ENCODE measurements around the gene TLN1.

The TLN1 gene

DNA sequence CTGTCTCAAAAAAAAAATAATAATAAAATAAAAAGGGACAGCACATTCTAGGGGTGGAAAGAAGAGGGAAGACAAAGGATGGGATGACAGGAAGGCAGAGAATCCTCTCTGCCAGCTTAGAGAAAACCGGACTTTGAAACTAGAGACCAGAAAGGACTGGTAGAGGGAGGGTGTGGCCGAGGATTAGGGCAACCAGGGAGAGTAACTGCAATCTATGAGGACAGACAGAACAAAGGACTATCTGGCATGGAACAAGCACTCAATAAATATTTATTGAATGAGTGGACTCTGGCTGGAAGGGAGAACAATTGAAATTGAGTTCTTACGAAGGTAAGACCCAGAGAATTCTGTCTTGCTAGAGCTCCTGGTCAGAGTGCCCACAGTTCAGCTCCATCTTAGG is 14.6 kb upstream of the TLN1 start:
- H3K27me3 Mint-ChIP-seq (ENCODE audit: low read depth) = no peaks in the 10 kb centered on the region
- no peak overlapping the region for H3K4me3 Mint-ChIP-seq
- H3K9me3 Mint-ChIP-seq = no peaks in the 10 kb centered on the region
- H3K27ac Mint-ChIP-seq = no peak overlapping the region
- peaks cover 53% of the 10 kb centered on the region for H3K4me1 Mint-ChIP-seq (ENCODE audit: low read depth)
- peaks cover 39% of the 10 kb centered on the region for H3K36me3 Mint-ChIP-seq (ENCODE audit: low read depth)

DNA sequence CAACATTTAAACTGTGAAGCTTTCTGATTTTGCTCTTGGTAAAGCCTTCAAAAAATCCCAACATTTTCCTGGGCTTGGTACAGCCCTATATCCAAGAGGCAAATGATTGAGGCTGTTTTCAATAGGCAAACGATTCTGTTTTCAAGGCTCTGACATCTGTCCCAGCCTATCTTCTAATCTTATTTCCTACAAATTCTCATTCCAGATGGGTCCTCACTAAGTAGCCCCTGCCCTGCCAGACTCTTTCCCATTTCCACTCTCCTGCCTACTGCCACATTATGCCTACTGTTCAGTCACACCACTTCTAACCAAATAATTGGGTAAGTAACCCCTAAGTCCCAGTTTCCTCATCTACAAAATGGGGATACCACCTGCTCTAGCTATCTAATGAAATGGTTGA is 13.6 kb upstream of the TLN1 start:
- Mint-ChIP-seq H3K4me1 (ENCODE audit: low read depth) (peaks cover 53% of the 10 kb centered on the region), H3K27me3 (ENCODE audit: low read depth) (no peaks in the 10 kb centered on the region), H3K9me3 (no peaks in the 10 kb centered on the region), H3K4me3 (peak overlapping the region; percentile 71), H3K36me3 (ENCODE audit: low read depth) (peaks cover 35% of the 10 kb centered on the region), H3K27ac (no peak overlapping the region)

DNA sequence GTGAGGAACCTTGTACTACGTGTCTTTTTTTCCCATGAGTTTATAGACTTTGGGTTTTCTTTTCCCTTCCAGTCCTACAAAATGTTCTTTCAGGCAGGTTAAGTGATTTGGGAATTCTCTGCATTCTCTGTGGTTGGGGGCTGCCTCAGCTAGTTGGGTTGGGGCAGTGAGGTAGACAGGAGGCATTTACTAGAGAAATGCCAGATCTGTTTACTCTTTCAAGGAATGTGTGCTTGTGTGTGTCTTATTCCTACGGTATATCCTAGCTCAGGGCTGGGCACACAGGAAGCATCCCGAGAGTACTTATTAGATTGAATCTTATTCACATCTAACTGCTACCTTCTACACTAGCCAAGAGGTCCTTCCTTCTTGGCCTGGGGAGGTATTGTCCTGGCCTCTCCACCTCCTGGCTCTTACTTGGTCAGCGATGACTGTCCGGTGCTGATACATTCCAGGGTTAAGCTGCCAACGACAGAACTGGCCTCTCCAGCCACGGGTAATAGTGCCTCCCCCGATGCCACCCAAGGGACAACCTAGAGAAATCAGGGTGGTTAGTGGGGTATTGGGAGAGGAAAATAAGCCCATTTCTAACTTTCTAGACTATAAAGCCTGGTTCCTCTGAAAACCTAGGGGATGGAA is 12.0 kb upstream of the TLN1 start:
- H3K27ac Mint-ChIP-seq = no peak overlapping the region
- H3K36me3 Mint-ChIP-seq (ENCODE audit: low read depth) = peaks cover 36% of the 10 kb centered on the region
- H3K4me1 Mint-ChIP-seq (ENCODE audit: low read depth) = peaks cover 44% of the 10 kb centered on the region
- no peak overlapping the region for H3K4me3 Mint-ChIP-seq
- no peaks in the 10 kb centered on the region for H3K27me3 Mint-ChIP-seq (ENCODE audit: low read depth)
- no peaks in the 10 kb centered on the region for H3K9me3 Mint-ChIP-seq

DNA sequence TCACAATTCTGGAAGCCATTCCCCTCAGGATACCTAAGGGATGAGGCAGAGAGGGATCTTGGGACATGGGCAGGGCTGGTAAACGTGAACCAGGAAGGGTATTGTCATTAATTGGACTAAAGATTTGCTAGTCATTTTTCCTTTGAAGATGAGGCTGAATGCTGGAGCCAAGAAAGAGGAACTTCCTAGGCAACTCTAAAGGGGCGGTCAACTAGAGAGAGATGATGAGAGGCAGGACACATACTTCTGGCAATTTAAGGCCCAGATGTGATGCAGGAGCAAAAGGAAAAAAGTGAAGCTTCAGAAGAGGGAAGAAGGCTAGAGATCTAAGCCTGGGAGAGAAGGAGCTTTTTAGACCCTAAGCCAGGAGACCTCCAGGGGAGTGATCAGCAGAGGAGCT is 11.5 kb upstream of the TLN1 start:
- peaks cover 41% of the 10 kb centered on the region for H3K36me3 Mint-ChIP-seq (ENCODE audit: low read depth)
- no peak overlapping the region for H3K27ac Mint-ChIP-seq
- H3K4me3 Mint-ChIP-seq = no peak overlapping the region
- H3K27me3 Mint-ChIP-seq (ENCODE audit: low read depth) = no peaks in the 10 kb centered on the region
- H3K4me1 Mint-ChIP-seq (ENCODE audit: low read depth) = peaks cover 44% of the 10 kb centered on the region
- no peaks in the 10 kb centered on the region for H3K9me3 Mint-ChIP-seq

DNA sequence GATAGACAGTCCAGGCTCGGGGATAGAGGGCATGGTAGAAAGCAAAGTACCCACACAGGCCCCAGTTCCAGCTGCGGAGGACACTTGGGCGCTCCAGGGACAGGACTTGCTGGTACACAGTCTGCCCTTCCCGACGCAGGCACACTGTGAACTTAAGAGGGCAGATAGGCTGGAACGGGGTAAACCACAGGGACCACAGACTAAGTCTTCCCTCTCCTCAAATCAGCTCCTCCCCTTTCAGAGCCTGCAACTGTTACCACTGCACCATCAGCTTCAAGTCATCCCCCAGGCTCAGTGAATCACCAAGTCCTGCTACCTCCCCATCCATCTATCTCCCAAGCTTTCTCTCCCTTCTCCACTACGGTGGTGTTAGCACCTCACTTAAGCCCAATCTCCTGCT is 9.7 kb upstream of the TLN1 start:
- no peak overlapping the region for H3K4me3 Mint-ChIP-seq
- no peak overlapping the region for H3K27ac Mint-ChIP-seq
- H3K4me1 Mint-ChIP-seq (ENCODE audit: low read depth) = peaks cover 29% of the 10 kb centered on the region
- no peaks in the 10 kb centered on the region for H3K27me3 Mint-ChIP-seq (ENCODE audit: low read depth)
- H3K36me3 Mint-ChIP-seq (ENCODE audit: low read depth) = peaks cover 53% of the 10 kb centered on the region
- no peaks in the 10 kb centered on the region for H3K9me3 Mint-ChIP-seq

DNA sequence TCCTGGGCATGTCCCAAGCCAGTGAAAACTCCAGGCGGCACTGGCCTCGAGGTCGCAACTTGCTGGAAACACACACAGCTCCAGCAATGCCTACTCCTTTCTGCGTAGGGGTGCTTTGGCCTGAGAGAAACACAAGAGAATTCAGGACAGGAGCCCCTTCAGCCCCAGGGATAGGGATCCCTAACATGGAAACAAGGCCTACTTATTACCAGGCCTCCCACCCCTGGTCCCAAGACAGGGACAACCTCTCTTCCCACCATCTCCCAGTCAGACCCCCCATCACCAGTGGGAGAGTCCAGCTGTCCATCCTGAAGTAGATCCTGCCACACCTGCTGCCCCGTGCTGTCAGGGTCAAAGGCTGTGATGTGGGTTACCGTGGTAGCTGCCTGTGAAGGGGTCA is 8.2 kb upstream of the TLN1 start:
- H3K27me3 Mint-ChIP-seq (ENCODE audit: low read depth) = no peaks in the 10 kb centered on the region
- peaks cover 25% of the 10 kb centered on the region for H3K4me1 Mint-ChIP-seq (ENCODE audit: low read depth)
- H3K4me3 Mint-ChIP-seq = no peak overlapping the region
- H3K36me3 Mint-ChIP-seq (ENCODE audit: low read depth) = peaks cover 55% of the 10 kb centered on the region
- H3K9me3 Mint-ChIP-seq = no peaks in the 10 kb centered on the region
- H3K27ac Mint-ChIP-seq = no peak overlapping the region

DNA sequence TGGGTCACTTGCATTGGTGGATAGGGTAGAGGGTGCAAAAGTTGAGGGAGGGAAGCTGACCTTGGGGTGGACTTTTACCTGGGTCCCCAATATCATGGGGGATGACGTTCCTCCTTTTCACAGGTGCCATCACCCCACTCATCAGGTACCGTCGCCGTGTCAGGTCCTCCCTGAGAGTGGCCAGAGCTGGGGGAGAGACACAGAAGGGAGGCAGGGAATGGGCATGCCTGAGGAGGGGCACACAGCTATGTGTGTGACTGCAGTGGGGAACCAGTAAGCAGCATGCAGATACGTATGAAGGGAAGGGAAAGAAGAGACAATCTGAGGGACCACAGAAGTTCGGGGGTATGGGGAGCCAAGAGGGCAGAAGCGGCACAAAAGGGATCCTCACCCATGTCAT is 6.9 kb upstream of the TLN1 start:
- peaks cover 23% of the 10 kb centered on the region for H3K4me1 Mint-ChIP-seq (ENCODE audit: low read depth)
- H3K4me3 Mint-ChIP-seq = no peak overlapping the region
- no peaks in the 10 kb centered on the region for H3K9me3 Mint-ChIP-seq
- no peak overlapping the region for H3K27ac Mint-ChIP-seq
- H3K27me3 Mint-ChIP-seq (ENCODE audit: low read depth) = no peaks in the 10 kb centered on the region
- peaks cover 55% of the 10 kb centered on the region for H3K36me3 Mint-ChIP-seq (ENCODE audit: low read depth)

DNA sequence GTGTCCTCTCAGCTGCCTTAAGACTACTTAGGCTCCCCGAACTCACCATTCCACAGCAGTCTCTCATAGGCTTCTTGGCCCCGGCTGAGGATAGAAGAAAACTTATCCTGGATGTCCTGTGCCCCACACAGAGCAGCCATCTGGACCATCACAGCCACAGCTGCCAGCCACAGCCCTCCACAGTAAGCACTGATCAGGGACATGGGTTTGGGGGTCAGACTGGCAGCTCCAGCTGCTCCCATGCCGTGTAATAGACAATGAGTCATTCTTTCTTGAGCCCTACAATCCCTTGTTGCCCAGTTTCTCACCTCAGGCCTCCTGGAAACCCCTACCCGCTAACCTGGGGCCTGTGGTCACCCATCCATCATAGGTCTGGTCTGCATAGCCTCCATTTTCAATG is 6.2 kb upstream of the TLN1 start:
- no peak overlapping the region for H3K27ac Mint-ChIP-seq
- H3K27me3 Mint-ChIP-seq (ENCODE audit: low read depth) = no peaks in the 10 kb centered on the region
- H3K4me1 Mint-ChIP-seq (ENCODE audit: low read depth) = peaks cover 21% of the 10 kb centered on the region
- no peak overlapping the region for H3K4me3 Mint-ChIP-seq
- no peaks in the 10 kb centered on the region for H3K9me3 Mint-ChIP-seq
- H3K36me3 Mint-ChIP-seq (ENCODE audit: low read depth) = peaks cover 50% of the 10 kb centered on the region

DNA sequence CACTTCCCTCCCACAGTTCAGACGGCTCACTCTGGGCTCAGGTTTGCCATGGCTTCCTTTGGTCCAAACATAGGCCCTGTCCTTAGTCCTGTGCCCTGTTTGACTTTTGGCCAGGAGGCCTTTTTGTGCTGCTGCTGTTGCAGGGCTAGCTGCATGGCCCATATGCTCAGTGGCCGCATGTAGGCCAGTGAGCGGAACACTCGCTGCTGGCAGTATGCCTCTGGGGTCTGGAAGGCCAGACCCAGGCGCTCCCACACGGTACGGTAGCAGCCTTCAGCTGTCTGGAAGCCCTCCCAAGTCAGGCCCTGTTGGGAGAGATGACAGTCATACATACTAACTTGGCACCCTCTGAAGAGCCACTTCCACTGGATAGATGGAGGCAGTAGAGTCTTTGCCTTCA is 5.1 kb upstream of the TLN1 start:
- Mint-ChIP-seq H3K36me3 (ENCODE audit: low read depth) (peaks cover 43% of the 10 kb centered on the region), H3K4me1 (ENCODE audit: low read depth) (peaks cover 21% of the 10 kb centered on the region), H3K27me3 (ENCODE audit: low read depth) (no peaks in the 10 kb centered on the region), H3K4me3 (no peak overlapping the region), H3K9me3 (no peaks in the 10 kb centered on the region), H3K27ac (no peak overlapping the region)

DNA sequence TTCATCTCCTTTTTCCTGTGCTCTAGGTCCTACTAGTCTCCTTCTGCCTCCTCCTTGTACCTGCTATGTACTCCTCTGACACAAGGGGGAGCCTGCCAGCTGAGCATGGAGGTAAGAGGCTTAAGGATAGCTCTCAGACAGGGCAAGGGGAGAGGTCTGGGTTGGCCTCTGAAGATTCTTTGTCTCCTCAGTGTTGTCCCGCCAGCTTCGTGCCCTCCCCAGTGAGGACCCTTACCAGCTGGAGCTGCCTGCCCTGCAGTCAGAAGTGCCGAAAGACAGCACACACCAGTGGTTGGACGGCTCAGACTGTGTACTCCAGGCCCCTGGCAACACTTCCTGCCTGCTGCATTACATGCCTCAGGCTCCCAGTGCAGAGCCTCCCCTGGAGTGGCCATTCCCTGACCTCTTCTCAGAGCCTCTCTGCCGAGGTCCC is 4.2 kb upstream of the TLN1 start:
- Mint-ChIP-seq H3K36me3 (ENCODE audit: low read depth) (peaks cover 37% of the 10 kb centered on the region), H3K9me3 (no peaks in the 10 kb centered on the region), H3K27ac (no peak overlapping the region), H3K4me3 (no peak overlapping the region), H3K4me1 (ENCODE audit: low read depth) (peaks cover 16% of the 10 kb centered on the region), H3K27me3 (ENCODE audit: low read depth) (no peaks in the 10 kb centered on the region)

DNA sequence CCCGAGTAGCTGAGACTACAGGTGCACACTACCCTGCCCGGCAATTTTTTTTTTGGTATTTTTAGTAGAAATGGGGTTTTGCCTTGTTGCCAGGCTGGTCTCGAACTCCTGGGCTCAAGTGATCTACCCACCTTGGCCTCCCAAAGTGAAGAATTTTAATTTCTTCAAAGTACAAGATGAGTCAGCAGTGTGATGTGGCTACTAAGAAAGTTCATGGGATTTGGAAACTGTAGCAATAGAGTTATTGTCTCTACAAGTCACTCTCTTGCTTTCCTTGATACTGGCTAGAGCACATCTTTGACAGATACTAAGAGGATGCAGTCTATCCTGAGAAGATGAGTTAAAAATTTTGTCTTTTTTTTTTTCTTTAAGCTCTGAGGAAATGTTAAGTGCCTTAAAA is 2.1 kb upstream of the TLN1 start:
- Mint-ChIP-seq H3K4me3 (no peak overlapping the region), H3K4me1 (ENCODE audit: low read depth) (peaks cover 18% of the 10 kb centered on the region), H3K27ac (no peak overlapping the region), H3K27me3 (ENCODE audit: low read depth) (no peaks in the 10 kb centered on the region), H3K36me3 (ENCODE audit: low read depth) (peaks cover 35% of the 10 kb centered on the region), H3K9me3 (no peaks in the 10 kb centered on the region)

DNA sequence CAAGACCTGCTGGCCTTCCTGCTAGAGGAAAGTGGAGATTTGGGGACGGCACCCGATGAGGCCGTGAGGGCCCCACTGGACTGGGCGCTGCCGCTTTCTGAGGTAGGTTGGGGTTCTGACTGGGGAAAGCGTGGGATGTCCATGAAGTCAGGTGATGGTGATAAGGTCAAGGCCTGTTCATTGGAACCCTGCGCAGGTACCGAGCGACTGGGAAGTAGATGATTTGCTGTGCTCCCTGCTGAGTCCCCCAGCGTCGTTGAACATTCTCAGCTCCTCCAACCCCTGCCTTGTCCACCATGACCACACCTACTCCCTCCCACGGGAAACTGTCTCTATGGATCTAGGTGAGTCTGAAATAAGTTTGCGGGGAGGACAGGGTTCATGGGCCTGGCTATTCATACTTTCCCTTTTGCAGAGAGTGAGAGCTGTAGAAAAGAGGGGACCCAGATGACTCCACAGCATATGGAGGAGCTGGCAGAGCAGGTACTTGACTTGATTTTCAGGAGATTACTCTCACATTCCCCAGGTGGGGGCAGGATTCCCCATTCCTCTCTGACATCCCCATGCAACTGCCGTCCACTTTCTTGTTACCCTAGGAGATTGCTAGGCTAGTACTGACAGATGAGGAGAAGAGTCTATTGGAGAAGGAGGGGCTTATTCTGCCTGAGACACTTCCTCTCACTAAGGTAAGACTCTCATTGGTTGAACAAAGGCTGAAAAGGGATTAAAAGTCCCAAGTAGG is 976 bp upstream of the TLN1 start:
- H3K9me3 Mint-ChIP-seq = no peaks in the 10 kb centered on the region
- peaks cover 24% of the 10 kb centered on the region for H3K36me3 Mint-ChIP-seq (ENCODE audit: low read depth)
- H3K4me3 Mint-ChIP-seq = peak overlapping the region; percentile 93
- peaks cover 18% of the 10 kb centered on the region for H3K4me1 Mint-ChIP-seq (ENCODE audit: low read depth)
- H3K27ac Mint-ChIP-seq = peak overlapping the region; percentile 92
- H3K27me3 Mint-ChIP-seq (ENCODE audit: low read depth) = no peaks in the 10 kb centered on the region

DNA sequence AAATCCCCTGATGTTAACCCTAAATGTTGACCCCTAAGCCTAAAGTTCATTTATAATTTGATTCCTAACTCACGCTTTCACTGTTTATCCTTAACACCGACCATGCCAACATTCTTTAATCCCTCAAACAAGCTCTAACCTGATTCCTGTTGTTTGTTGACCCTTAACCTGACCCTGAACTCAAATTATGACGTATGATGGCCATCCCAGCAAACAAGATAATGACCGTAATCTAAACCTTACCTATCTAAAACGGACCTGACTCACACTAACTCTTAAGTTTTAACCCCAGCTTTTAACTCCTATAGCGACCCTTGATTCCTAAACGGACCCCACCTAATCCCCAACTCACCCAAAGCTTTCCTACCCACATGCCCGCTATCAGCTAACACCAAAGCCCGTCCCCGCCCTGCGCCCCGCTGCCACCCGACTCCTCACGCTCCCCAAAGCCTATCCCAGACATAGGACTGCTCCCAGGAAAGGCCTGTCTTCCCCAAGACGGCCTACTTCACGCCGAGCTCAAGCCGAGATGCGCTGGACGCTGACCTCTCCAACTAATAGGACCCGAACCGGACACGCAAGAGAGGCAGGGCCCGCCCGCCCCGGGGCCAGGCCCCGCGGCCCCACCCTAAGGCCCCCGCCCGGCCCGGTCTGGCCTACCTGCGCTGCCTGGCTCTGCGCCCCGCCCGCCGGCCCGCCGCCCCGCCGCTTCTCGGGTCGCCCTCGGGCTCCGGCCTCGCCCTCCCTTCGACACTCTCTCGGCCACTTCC is 395 bp downstream of the TLN1 start:
- Mint-ChIP-seq H3K27me3 (ENCODE audit: low read depth) (no peaks in the 10 kb centered on the region), H3K27ac (peak overlapping the region; percentile 92), H3K4me3 (peak overlapping the region; percentile 93), H3K4me1 (ENCODE audit: low read depth) (peaks cover 18% of the 10 kb centered on the region), H3K36me3 (ENCODE audit: low read depth) (peaks cover 22% of the 10 kb centered on the region), H3K9me3 (no peaks in the 10 kb centered on the region)

DNA sequence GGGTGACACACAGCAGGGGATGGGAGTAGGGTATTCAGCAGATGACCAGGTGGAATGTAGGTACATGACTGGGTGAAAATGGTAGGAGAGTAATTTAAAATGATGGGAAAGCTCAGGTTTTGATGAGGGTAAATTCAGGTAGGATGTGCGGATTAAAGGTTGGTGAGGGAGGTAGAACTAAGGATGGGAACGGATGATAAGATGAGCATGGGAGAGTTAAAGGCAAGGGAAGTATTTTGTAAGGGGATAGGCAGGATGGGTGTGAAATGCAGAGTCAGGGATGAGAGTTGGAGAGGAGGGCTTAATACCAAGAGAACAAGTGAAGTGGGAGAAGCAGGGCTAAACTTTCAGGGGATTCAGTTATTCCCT is 1.5 kb downstream of the TLN1 start:
- Mint-ChIP-seq H3K27ac (peak overlapping the region; percentile 50), H3K36me3 (ENCODE audit: low read depth) (peaks cover 21% of the 10 kb centered on the region), H3K9me3 (no peaks in the 10 kb centered on the region), H3K27me3 (ENCODE audit: low read depth) (no peaks in the 10 kb centered on the region), H3K4me3 (no peak overlapping the region), H3K4me1 (ENCODE audit: low read depth) (peaks cover 15% of the 10 kb centered on the region)

Measured in T-helper 1 cell treated with Interleukin-12 subunit alpha and Interleukin-12 subunit beta and Interleukin-4 antibody, amounts not matched to agents 30 μg/mL and 1 μg/mL, for 36 hours (primary cell).